Muscle layer of colon (tissue), 2 donors: Measurements from ENCODE around the gene GID4.
A peak's percentile ranks its signal among the peaks of the same experiment; 100 is the strongest.

ENCODE experiments used
- H3K27ac ChIP-seq: one replicate; pipeline ENCODE4 v1.7.0; 2013; ENCODE audit warnings: low read depth, mild to moderate bottlenecking, low read length, moderate library complexity
- H3K27me3 ChIP-seq, 2 donors: one replicate each; pipeline ENCODE4 v1.7.0; 2013; ENCODE audit warnings: low read length in 2 of 2, mild to moderate bottlenecking in 2 of 2; ENCODE audit not compliant: insufficient read depth in 2 of 2, control insufficient read depth in 1 of 2
- H3K36me3 ChIP-seq: one replicate; pipeline ENCODE4 v1.7.0; 2013; ENCODE audit warnings: mild to moderate bottlenecking, low read length; ENCODE audit not compliant: insufficient read depth
- H3K4me1 ChIP-seq: one replicate; pipeline ENCODE4 v1.7.0; 2013; ENCODE audit warnings: mild to moderate bottlenecking, low read length; ENCODE audit not compliant: insufficient read depth
- H3K4me3 ChIP-seq, 2 donors: one replicate each; pipeline ENCODE4 v1.7.0; 2013; ENCODE audit warnings: low read length in 2 of 2, low read depth in 1 of 2, mild to moderate bottlenecking in 1 of 2, moderate library complexity in 1 of 2
- H3K9ac ChIP-seq: one replicate; pipeline ENCODE4 v1.7.0; 2013; ENCODE audit warnings: low read length
- H3K9me3 ChIP-seq: one replicate; pipeline ENCODE4 v1.7.0; 2013; ENCODE audit warnings: mild to moderate bottlenecking, low read length
- donor health status: abdominal sarcoma.
- donor health status: Adenocarcinoma of cecum.

GID4 gene

GRCh38 chr17:18055597-18055996, 16.4 kb downstream of the GID4 start:
- Histone ChIP-seq H3K27ac (no peak overlapping the region), H3K9me3 (no peaks in the 10 kb centered on the region), H3K36me3 (peaks cover 36% of the 10 kb centered on the region), H3K4me1 (no peaks in the 10 kb centered on the region), H3K27me3 (no peaks in the 10 kb centered on the region), H3K4me3 (no peak overlapping the region), H3K9ac (no peak overlapping the region)

GRCh38 chr17:18056214-18056613, 17.0 kb downstream of the GID4 start:
- H3K4me1 ChIP-seq: no peaks in the 10 kb centered on the region
- H3K9me3 ChIP-seq: no peaks in the 10 kb centered on the region
- no peak overlapping the region for H3K9ac ChIP-seq
- H3K4me3 ChIP-seq: no peak overlapping the region
- peaks cover 40% of the 10 kb centered on the region for H3K36me3 ChIP-seq
- H3K27ac ChIP-seq: no peak overlapping the region
- no peaks in the 10 kb centered on the region for H3K27me3 ChIP-seq

GRCh38 chr17:18059283-18059682, 20.1 kb downstream of the GID4 start:
- Histone ChIP-seq H3K4me1 (no peaks in the 10 kb centered on the region), H3K36me3 (peaks cover 57% of the 10 kb centered on the region), H3K9ac (no peak overlapping the region), H3K27me3 (no peaks in the 10 kb centered on the region), H3K4me3 (no peak overlapping the region), H3K27ac (no peak overlapping the region), H3K9me3 (no peaks in the 10 kb centered on the region)

GRCh38 chr17:18064053-18064452, 24.8 kb downstream of the GID4 start:
- Histone ChIP-seq H3K9me3 (no peaks in the 10 kb centered on the region), H3K27ac (no peak overlapping the region), H3K36me3 (peaks cover 52% of the 10 kb centered on the region), H3K9ac (no peak overlapping the region), H3K4me1 (no peaks in the 10 kb centered on the region), H3K4me3 (no peak overlapping the region), H3K27me3 (no peaks in the 10 kb centered on the region)

- no peaks in the 10 kb centered on the region for H3K4me1 ChIP-seq
- no peak overlapping the region for H3K4me3 ChIP-seq
- H3K27ac ChIP-seq: no peak overlapping the region
- H3K9ac ChIP-seq: no peak overlapping the region
- H3K27me3 ChIP-seq: no peaks in the 10 kb centered on the region
- peaks cover 45% of the 10 kb centered on the region for H3K36me3 ChIP-seq
- no peaks in the 10 kb centered on the region for H3K9me3 ChIP-seq
These were observed 26.3 kb downstream of the GID4 start for GRCh38 chr17:18065546-18065945.

GRCh38 chr17:18066866-18067265, 27.7 kb downstream of the GID4 start:
- Histone ChIP-seq H3K4me1 (no peaks in the 10 kb centered on the region), H3K9ac (no peak overlapping the region), H3K9me3 (no peaks in the 10 kb centered on the region), H3K27ac (no peak overlapping the region), H3K27me3 (no peaks in the 10 kb centered on the region), H3K36me3 (peaks cover 35% of the 10 kb centered on the region), H3K4me3 (no peak overlapping the region)

GRCh38 chr17:18069101-18069500, 29.9 kb downstream of the GID4 start:
- Histone ChIP-seq H3K27ac (no peak overlapping the region), H3K4me1 (no peaks in the 10 kb centered on the region), H3K36me3 (peaks cover 20% of the 10 kb centered on the region), H3K9me3 (no peaks in the 10 kb centered on the region), H3K9ac (no peak overlapping the region), H3K27me3 (no peaks in the 10 kb centered on the region), H3K4me3 (no peak overlapping the region)

GRCh38 chr17:18070861-18071340, 31.7 kb downstream of the GID4 start:
- Histone ChIP-seq H3K36me3 (peaks cover 6% of the 10 kb centered on the region), H3K4me1 (no peaks in the 10 kb centered on the region), H3K9ac (no peak overlapping the region), H3K27me3 (peaks cover 0 to 4% of the 10 kb centered on the region in 2 donors), H3K4me3 (peak overlapping the region in 1 of 2 donors; percentile 27), H3K27ac (no peak overlapping the region), H3K9me3 (no peaks in the 10 kb centered on the region)

- H3K9ac ChIP-seq: no peak overlapping the region
- H3K27me3 ChIP-seq: peaks cover 0 to 4% of the 10 kb centered on the region in 2 donors
- no peaks in the 10 kb centered on the region for H3K9me3 ChIP-seq
- H3K27ac ChIP-seq: no peak overlapping the region
- H3K36me3 ChIP-seq: no peaks in the 10 kb centered on the region
- H3K4me3 ChIP-seq: no peak overlapping the region
- no peaks in the 10 kb centered on the region for H3K4me1 ChIP-seq
These were observed 32.5 kb downstream of the GID4 start for GRCh38 chr17:18071751-18072150.

GRCh38 chr17:18074566-18075272, 35.5 kb downstream of the GID4 start:
- H3K27ac ChIP-seq: no peak overlapping the region
- H3K4me3 ChIP-seq: no peak overlapping the region
- H3K36me3 ChIP-seq: no peaks in the 10 kb centered on the region
- no peak overlapping the region for H3K9ac ChIP-seq
- peaks cover 0 to 4% of the 10 kb centered on the region in 2 donors for H3K27me3 ChIP-seq
- no peaks in the 10 kb centered on the region for H3K9me3 ChIP-seq
- H3K4me1 ChIP-seq: no peaks in the 10 kb centered on the region

GRCh38 chr17:18076936-18077335, 37.7 kb downstream of the GID4 start:
- Histone ChIP-seq H3K4me3 (no peak overlapping the region), H3K4me1 (no peaks in the 10 kb centered on the region), H3K9ac (no peak overlapping the region), H3K36me3 (no peaks in the 10 kb centered on the region), H3K9me3 (no peaks in the 10 kb centered on the region), H3K27ac (no peak overlapping the region), H3K27me3 (peaks cover 0 to 4% of the 10 kb centered on the region in 2 donors)

- no peak overlapping the region for H3K4me3 ChIP-seq
- no peak overlapping the region for H3K9ac ChIP-seq
- no peaks in the 10 kb centered on the region for H3K4me1 ChIP-seq
- no peak overlapping the region for H3K27ac ChIP-seq
- H3K27me3 ChIP-seq: peaks cover 0 to 4% of the 10 kb centered on the region in 2 donors
- H3K36me3 ChIP-seq: no peaks in the 10 kb centered on the region
- H3K9me3 ChIP-seq: no peaks in the 10 kb centered on the region
These were observed 40.3 kb downstream of the GID4 start for GRCh38 chr17:18079543-18079942.
